Putamen (tissue), 1 donor: Measurements from ENCODE around the gene AFF3.

Experiments
- DNase-seq: peaks from one replicate; pipeline ENCODE4 v3.0.0-alpha.2; 2016; ENCODE audit warnings: low spot score

The AFF3 gene

GRCh38 chr2:99880148-99880963, 262.0 kb downstream of the AFF3 start:
- no peak for DNase-seq

- DNase-seq, result no peak
Observed at GRCh38 chr2:99879481-99879880, 262.9 kb downstream of the AFF3 start.

DNA sequence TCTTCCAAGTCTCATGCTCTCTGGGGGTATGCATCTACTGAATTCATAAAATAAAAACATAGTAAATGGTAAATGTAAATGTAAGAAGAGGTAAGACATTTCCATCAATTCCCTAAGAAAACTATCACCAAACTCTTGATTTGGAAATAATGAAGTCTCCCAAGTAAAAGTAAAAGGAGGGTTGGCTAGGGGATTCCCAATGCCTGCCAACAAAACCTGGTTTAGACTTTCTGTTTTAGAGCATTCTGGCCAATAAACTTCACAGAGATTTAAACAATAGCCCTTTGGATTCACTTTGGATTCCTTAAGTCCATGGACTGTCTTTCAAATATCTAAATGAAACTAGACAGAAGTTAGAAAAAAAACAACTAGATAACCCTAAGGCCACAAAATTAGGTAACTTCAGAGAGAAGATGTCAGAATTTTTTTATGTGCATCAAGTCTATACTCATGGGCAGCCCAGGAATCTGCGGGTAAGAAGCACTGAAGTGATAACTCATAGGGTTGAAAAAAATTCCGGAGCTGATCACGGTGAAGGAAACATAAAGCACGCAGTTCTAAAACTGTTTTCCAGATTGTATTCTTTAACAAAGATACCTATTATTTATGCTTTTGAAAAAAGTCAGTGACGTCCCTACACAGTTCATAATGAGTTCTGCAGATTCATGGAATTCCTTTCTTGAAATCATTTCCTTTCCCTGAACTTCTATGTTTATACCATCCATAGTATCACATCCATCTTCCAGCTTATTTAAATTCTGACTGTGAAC, 263.6 kb downstream of the AFF3 start:
- DNase-seq, result no peak

- DNase-seq, result no peak
Observed at GRCh38 chr2:99877963-99878362, 264.4 kb downstream of the AFF3 start.

GRCh38 chr2:99876956-99877355, 265.4 kb downstream of the AFF3 start:
- no peak for DNase-seq

- DNase-seq, result no peak
Observed at GRCh38 chr2:99875627-99876201, 266.7 kb downstream of the AFF3 start.

- DNase-seq, result no peak
Observed at GRCh38 chr2:99868260-99868659, 274.1 kb downstream of the AFF3 start.

DNA sequence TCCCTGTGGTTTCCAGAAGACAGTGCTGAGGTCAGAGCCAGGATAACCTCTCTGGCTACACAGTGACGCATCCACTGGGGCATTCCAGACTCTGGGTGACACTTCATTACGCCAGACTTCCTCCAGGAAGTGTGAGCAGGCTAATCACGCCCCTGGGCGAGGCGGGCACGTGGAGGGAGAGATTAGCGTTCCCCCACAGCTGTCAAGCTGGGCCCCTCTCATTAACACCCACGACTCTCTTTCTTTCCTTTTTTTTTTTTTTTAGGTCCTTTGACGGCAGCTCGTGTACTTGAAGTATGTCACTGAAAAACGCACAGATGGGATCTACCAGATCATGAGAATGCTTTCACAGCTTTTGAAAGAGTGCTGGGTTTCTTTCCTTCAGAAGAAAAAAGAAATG, 274.6 kb downstream of the AFF3 start:
- no peak for DNase-seq

- DNase-seq, result no peak
Observed at GRCh38 chr2:99865818-99866676, 276.3 kb downstream of the AFF3 start.

DNA sequence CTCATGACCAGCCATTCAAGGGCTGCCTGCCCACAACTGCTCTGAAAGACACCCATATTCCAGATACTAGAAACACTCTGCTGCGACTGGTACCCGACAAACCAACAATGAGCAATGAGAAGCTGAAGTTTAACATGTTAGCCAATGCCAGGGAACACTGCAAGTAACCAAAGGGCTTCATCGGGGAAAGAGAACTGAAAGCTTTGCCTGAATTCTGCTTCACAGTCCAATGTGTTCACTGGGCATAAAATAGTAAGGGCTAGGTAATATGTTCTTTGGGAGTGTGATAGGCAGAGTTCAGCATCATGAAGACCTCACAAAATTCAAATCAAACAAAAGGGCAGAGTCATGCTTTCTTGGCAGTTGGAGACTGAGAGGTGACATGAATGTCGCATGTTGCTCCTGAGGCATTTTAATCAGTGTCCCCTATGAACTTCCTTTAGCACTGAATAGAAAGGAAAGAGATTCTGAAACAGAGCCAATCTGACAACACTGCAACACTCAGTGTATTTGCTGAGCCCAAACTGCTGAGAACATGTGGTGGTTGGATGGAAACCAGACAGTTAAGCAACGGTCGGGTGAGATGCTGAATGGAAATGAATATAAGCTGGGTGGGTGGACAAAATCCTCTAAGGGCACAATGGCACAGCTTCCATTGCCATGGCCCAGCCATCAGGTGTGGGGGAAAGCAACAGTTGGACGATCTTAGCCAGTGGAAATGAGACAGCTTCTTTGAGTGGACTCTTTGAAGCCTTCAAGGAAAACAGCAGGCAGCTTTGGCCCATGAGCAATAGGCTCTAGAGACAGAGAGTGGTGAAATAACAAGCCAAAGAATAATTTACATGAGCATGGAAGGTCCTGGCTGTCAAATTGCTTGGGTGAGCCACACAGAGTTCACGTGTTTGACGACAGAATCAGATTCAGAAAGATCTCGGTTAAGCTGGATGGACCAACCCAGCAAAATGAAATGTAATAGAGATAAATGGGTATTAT, 277.5 kb downstream of the AFF3 start:
- DNase-seq, result no peak

GRCh38 chr2:99863903-99864270, 278.5 kb downstream of the AFF3 start:
- no peak for DNase-seq

DNA sequence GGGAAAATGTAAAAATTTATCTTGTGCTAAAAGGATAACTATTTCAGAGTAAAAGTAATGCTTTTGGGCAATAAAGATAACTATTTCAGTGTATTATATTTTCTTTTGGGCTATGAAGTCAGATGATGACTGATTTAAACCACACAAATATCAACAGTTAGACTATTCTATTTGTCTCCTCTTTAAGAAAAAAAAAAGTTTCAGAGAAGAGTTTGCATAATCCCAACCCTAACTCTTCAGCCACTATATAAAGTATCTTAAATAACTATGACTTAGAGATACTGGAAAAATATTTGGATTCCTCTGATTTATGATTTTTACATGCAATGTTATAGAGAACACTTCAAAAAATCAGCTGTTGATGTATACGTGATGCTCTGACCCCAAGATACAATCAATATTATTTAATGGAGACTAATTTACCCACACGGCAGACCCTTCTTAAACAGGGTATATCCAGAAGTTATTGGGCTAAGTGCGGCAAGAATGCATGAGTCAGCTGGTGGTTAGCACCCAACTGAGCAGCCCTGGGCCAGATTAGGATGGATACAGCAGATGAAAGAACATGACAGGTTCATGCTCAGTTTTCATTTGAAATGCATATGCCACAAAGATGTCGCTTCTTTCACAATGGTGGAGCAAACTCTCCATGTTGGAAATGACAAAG, 279.0 kb downstream of the AFF3 start:
- no peak for DNase-seq

DNA sequence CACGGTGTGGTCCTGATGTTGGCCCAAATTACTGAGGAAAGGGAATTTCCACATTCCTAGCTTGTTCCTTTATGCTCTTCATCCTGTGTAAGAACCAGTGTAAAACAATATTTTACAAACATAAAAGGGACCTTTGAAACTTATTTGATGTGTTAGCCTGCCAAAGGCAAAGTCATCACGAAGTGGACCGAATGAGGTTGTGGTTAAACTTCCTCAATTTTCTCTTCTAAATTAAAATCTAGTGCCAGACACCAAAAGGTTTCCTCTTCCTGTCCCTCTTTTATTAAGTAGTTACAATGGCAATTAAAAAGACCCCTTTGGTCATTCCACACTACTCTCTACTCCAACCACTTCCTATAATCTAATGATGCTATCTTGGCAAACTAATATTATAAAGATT, 279.8 kb downstream of the AFF3 start:
- no peak for DNase-seq

DNA sequence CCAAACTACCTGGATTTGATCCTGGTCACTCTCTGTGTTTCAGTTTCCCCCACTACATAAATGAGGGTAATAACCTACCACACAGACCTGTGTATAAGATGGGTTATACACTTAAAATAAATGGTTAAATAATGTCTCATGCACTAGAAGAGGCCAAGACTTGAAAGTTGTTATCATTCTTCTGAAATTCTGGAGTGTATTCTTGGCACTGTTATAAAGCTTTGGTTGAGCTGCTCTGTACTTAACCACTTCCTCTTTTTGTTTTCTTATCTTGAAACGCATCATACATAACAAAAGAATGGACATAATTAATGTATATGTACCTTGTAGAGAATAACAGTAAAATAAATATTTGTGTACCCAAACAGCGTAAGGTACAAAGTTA, 281.0 kb downstream of the AFF3 start:
- no peak for DNase-seq

DNA sequence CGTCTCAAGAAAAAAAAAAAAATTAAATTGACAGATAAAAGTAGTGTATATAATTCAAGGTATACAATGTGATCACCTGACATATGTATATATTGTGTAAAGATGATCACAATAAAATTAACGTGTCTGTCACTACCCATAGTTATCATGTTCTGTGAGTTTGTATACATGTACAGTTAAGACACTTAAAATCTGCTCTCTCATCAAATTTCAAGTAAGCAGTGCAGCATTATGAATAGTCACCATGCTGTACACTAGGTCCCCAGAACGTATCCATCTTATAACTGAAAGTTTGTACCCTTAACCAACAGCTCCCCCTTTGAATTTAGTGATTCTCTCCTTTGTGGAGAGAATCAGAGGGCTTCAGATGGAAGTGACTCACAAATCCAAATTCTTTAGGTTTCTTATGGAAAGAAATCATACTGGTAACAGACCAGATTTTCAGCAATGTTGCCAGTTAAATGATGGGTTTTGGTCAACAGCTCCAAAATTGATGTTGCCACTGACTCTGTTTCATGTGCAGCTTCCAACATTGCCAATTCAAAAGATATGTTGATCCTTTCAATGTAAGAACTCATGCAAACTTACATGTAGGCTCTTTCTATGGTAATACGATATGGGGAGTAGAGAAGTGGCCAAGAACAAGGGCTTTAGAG, 281.5 kb downstream of the AFF3 start:
- no peak for DNase-seq

- DNase-seq, result peak; percentile 62
Observed at GRCh38 chr2:99858951-99859596, 283.3 kb downstream of the AFF3 start.

DNA sequence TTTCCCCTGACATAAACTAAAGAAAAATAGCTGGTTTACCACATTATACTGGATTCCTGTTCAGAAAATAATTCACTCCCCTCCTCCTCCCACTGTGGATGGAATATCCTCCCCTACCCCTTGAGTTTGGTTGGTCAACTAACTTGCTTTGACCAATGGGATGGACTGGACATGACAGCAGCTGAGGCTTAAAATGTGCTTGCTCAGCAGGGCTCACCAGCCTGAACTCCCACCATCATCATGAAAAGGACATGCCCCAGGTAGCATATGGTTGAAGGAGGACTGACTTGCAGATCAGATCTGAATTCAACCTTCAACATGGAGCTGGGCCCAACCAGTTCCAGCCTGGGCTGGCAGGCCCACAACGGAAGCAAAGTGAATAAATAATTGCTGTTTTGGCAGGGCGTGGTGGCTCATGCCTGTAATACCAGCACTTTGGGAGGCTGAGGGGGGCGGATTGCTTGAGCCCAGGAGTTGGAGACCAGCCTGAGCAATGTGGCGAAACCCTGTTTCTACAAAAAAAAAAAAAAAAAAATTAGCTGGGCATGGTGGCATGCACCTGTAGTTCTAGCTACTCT, 284.4 kb downstream of the AFF3 start:
- DNase-seq, result no peak

- no peak for DNase-seq
Observed at GRCh38 chr2:99857372-99857771, 285.0 kb downstream of the AFF3 start.

- no peak for DNase-seq
Observed at GRCh38 chr2:99856119-99856518, 286.3 kb downstream of the AFF3 start.
